Pancreas (tissue), 10 donors: ENCODE measurements around the gene SERGEF. TPM values are rescaled to one million over a fixed set of nuclear protein-coding genes. Genes with fewer than 3 reads are reported as not detected.
A peak's percentile ranks its signal among the peaks of the same experiment; 100 is the strongest.
"Not testable (repeated sequence)": the region's sequence is repeated elsewhere in the genome, so short reads cannot be mapped to it uniquely, and the experiment has no call there.

Experiments used
- ATAC-seq, 4 donors: fragments of 200-7000 bp; cut with Tn5 transposase; one replicate each; pipeline versions ENCODE4 v1.8.0 to v1.9.1; 2020; ENCODE audit warnings: mild to moderate bottlenecking in 4 of 4, moderate library complexity in 4 of 4
- DNase-seq, 6 donors: peaks; one replicate each; pipeline ENCODE4 v3.0.0-alpha.2; 2020
- FAIRE-seq: peaks from 2 replicates; lab custom pipeline; 2012; peaks lifted over from hg19 to GRCh38; lab: Jason Lieb, UNC
- H3K27ac ChIP-seq, 4 donors: fragments of 200-600 bp; sonication (generic); 1 replicate in 3 of 4; 2 replicates in 1 of 4; pipeline versions ENCODE4 v1.5.0 to v1.8.0; 2020
- H3K27me3 ChIP-seq, 4 donors: fragments of 200-600 bp; one replicate each; pipeline ENCODE4 v1.8.0; 2021
- H3K36me3 ChIP-seq, 3 donors: fragments of 200-600 bp; sonication (generic) in 1 of 3; one replicate each; pipeline versions ENCODE4 v1.5.0 to v1.8.0; 2020 to 2021
- H3K4me1 ChIP-seq, 3 donors: fragments of 200-600 bp; one replicate each; pipeline ENCODE4 v1.8.0; 2021
- H3K4me3 ChIP-seq, 4 donors: fragments of 200-600 bp; sonication (generic) in 2 of 4; one replicate each; pipeline versions ENCODE4 v1.5.0 to v1.8.0; 2020 to 2021
- H3K9me3 ChIP-seq, 4 donors: fragments of 200-600 bp; one replicate each; pipeline ENCODE4 v1.8.0; 2021
- WGBS, 2 donors: extraction: QIAGEN DNeasy Blood & Tissue Kit; methylation state at CpG; one replicate each; pipeline ENCODE4 v1.1.7; 2013; 5-methylcytosine and 5-hydroxymethylcytosine counted together
- intact Hi-C, 3 donors: fragments of 100-400 bp; cut with DNase I; formaldehyde crosslinking; loops; one replicate each; pipeline versions ENCODE4 v1.11.1 to v1.14.2; 2022
- polyA plus RNA-seq, 2 donors: library from polyadenylated mRNA; stranded (reverse); fragments of 200-250 nt; gene quantifications; one replicate each; pipeline ENCODE4 v1.2.3, GENCODE V29; 2013
- total RNA-seq, 6 donors: library from RNA; stranded (reverse); fragmentation: NEBNext Ultra II Directional in 4 of 6; extraction: Animal tissue kit (Norgen Biotek cat#: 25700) in 4 of 6; gene quantifications; one replicate each; pipeline versions ENCODE4 v1.2.1 to v1.2.4, GENCODE V29; 2021 to 2023
- TF ChIP-seq, protein P1 (sequence below), 4 donors: fragments of 200-600 bp; sonication (generic) in 3 of 4; IDR thresholded peaks; one replicate each; pipeline versions ENCODE4 v1.5.0 to v1.8.0; 2021; ENCODE audit warnings: antibody characterized with exemption in 4 of 4
- donor health status: healthy with polysubstance abuse.
- donor health status: DM: no; HTN: no; CAD: no; lungs with moderate emphysema.
- donor health status: DM: no; HTN: no; CAD: no.
- donor health status: control.
- donor health status: control.
- donor health status: Bipolar disorder and iron deficiency.
- donor health status: DM: yes; HTN: yes; CAD: no.
- donor health status: DM: no; HTN: no; CAD: no.
- donor health status: DM: no; HTN: no; CAD: no.
- donor health status: DM: yes; HTN: yes; CAD: no.

Gene SERGEF
- total and polyA plus RNA-seq, 8 donors = 17.8 to 101 (median 24.5) TPM

DNA sequence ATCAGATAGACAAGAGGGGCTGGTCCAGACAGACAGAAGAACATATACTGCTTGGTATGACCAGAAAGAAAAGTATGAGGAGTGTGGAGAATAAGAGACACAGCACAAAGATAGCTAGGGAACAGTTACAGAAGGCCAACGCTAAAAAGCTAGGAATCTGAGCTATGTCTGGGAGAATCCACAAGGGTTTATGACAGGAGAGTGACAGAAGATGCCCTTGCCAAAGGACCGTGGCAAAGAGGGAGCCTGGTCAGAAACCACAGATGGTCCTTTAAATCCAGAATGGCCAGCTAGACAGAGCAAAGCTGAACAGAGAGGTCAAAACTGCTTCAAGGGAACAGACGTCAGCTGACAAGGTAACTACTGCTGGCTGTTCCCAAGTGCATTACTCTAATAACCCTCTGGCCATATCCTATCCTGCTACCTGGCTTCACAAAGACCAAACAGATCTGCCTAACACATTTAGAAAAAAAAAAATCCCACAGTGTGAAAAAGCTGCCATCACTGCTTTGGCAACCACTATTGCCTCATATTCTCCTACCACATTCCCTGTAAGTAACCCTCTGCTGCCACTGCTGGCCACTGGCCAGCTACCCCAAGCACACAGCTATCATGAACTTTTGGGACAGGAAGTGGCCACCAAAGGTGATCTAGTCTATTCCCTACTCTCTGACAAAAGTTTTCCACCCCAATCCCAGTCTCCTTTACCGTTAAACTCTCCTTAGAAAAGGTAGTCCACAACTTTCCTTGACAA lies 7.3 kb downstream of the SERGEF start:
- WGBS, 2 donors = 77 to 78% methylated on average over 4 of the region's 4 CpGs
- ATAC-seq = no peak
- Histone ChIP-seq H3K4me1 (no peaks in the 10 kb centered on the region), H3K4me3 (no peak overlapping the region), H3K36me3 (no peaks in the 10 kb centered on the region), H3K27ac (no peak overlapping the region), H3K9me3 (no peaks in the 10 kb centered on the region), H3K27me3 (no peaks in the 10 kb centered on the region)
- TF ChIP-seq, protein P1, sequence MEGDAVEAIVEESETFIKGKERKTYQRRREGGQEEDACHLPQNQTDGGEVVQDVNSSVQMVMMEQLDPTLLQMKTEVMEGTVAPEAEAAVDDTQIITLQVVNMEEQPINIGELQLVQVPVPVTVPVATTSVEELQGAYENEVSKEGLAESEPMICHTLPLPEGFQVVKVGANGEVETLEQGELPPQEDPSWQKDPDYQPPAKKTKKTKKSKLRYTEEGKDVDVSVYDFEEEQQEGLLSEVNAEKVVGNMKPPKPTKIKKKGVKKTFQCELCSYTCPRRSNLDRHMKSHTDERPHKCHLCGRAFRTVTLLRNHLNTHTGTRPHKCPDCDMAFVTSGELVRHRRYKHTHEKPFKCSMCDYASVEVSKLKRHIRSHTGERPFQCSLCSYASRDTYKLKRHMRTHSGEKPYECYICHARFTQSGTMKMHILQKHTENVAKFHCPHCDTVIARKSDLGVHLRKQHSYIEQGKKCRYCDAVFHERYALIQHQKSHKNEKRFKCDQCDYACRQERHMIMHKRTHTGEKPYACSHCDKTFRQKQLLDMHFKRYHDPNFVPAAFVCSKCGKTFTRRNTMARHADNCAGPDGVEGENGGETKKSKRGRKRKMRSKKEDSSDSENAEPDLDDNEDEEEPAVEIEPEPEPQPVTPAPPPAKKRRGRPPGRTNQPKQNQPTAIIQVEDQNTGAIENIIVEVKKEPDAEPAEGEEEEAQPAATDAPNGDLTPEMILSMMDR (IDR thresholded peaks at IDR 0.05) = no peak
- no peak for DNase-seq
- intact Hi-C loops = no loop called here
- no peak for FAIRE-seq

DNA sequence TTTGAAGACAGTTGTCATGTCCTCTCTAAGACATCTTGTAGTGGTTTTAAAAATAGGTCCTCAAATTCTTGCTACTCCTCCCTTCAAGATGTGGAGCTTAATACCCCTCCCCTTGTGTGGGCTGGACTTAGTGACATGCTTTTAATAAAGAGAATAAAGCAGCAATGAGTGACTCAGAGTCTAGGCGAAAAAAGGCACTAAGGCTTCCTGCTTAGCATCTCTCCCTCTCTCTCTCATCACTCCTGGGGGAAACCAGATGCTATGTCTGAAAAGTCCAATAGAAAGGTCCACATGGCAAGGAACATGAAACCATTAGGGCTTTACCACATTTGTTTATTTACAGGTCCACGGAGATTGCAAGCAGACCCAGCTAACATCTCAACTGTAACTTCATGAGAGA lies 11.7 kb downstream of the SERGEF start:
- Histone ChIP-seq H3K4me3 (no peak overlapping the region), H3K9me3 (no peaks in the 10 kb centered on the region), H3K27ac (no peak overlapping the region), H3K36me3 (peaks cover 0 to 4% (median 0%) of the 10 kb centered on the region in 3 donors), H3K27me3 (no peaks in the 10 kb centered on the region), H3K4me1 (no peaks in the 10 kb centered on the region)
- 85 to 87% methylated on average over 2 of the region's 2 CpGs for WGBS, 2 donors
- DNase-seq (no peak), FAIRE-seq (no peak), ATAC-seq (no peak)
- TF ChIP-seq, protein P1 (IDR thresholded peaks at IDR 0.05) = no peak
- intact Hi-C loops = no loop called here

DNA sequence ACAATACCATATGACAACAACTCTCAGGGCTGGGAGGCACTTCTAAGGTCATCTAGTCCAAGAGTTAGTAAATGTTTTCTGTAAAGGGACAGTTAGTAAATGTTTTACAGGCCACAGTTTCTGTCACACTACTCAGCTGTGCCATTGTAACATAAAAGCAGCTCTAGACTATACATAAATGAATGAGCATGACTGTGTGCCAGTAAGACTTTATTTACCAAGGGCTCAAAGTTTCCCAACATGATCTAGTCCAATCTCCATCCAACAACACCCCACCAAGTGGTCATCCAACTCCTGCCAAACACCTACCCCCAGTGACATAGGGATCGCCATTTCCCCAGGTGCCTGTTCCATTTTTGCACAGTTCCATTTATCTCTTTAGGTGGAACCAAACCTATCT lies 12.1 kb downstream of the SERGEF start:
- DNase-seq (no peak), FAIRE-seq (no peak), ATAC-seq (no peak)
- no peaks in the 10 kb centered on the region for H3K9me3 ChIP-seq
- TF ChIP-seq, protein P1 (IDR thresholded peaks at IDR 0.05) = no peak
- WGBS, 2 donors = 99 to 100% methylated on average over 1 of the region's 1 CpG
- no peaks in the 10 kb centered on the region for H3K4me1 ChIP-seq
- no peak overlapping the region for H3K27ac ChIP-seq
- intact Hi-C loops = no loop called here
- H3K4me3 ChIP-seq = no peak overlapping the region
- H3K27me3 ChIP-seq = no peaks in the 10 kb centered on the region
- peaks cover 0 to 4% (median 0%) of the 10 kb centered on the region in 3 donors for H3K36me3 ChIP-seq

DNA sequence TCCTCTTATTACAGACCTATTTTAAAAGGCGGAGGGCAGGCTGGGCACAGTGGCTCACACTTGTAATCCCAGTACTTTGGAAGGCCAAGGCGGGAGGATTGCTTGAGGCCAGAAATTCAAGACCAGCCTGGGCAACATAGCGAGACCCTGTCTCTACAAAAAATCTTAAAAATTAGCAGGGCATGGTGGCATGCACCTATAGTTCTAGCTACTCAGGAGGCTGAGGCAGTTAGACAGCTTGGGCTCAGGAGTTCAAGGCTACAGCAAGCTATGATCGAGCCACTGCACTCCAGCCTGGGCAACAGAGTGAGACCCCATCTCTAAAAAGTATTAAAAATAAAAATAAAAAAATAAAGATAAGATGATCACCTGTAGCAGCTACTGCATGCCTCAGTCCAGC lies 12.7 kb downstream of the SERGEF start:
- H3K27me3 ChIP-seq, FAIRE-seq, H3K9me3 ChIP-seq, H3K4me1 ChIP-seq, H3K4me3 ChIP-seq, DNase-seq, intact Hi-C loops, H3K36me3 ChIP-seq, H3K27ac ChIP-seq, ATAC-seq: not testable (repeated sequence)
- 94 to 98% methylated on average over 4 of the region's 4 CpGs for WGBS, 2 donors

DNA sequence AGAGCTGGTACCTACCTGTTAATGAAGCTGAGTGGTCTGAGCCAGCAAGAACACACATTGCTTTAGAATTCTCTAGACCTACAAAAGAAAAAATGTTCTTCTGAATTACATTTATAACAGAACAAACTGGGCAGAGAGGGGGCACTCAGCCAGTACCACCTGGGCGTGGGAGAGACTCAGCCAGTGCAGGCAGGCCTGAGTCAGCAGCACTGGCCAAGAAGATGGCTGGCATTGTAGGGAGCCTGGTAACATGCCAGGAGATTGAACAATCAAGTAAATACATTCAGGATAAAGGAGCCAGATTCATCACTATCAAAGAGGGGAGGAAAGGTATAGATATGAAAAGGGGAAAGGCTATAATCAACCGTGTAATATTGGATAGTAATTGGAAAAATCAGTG lies 19.9 kb downstream of the SERGEF start:
- DNase-seq (no peak), ATAC-seq (peak in 3 of 4 donors; percentile 45 to 53 (median 52)), FAIRE-seq (no peak)
- Histone ChIP-seq H3K27ac (no peak overlapping the region), H3K27me3 (no peaks in the 10 kb centered on the region), H3K4me1 (no peaks in the 10 kb centered on the region), H3K9me3 (no peaks in the 10 kb centered on the region), H3K4me3 (no peak overlapping the region), H3K36me3 (peaks cover 0 to 10% (median 3%) of the 10 kb centered on the region in 3 donors)
- TF ChIP-seq, protein P1 (IDR thresholded peaks at IDR 0.05) = no peak
- 38 to 50% methylated on average over 2 of the region's 2 CpGs for WGBS, 2 donors
- intact Hi-C loops = loop anchor here in 1 of 3 donors (10.0 kb wide), 1 partner anchor 112 kb away; the partner anchor contains the start of gene SAAL1
